Tibial nerve (tissue), 4 donors: ENCODE data around the gene IL3.

Source experiments
- EP300 ChIP-seq, 2 donors: sonication (generic); formaldehyde crosslinking; IDR thresholded peaks; one replicate each; pipeline ENCODE4 v1.6.1; 2017; ENCODE audit warnings: antibody characterized with exemption in 2 of 2, mild to moderate bottlenecking in 1 of 2
- POLR2A ChIP-seq, 2 donors: fragments of 450-650 bp; IDR thresholded peaks; one replicate each; pipeline ENCODE4 v1.6.1; 2017; ENCODE audit warnings: antibody characterized with exemption in 2 of 2, mild to moderate bottlenecking in 2 of 2, moderate library complexity in 2 of 2
- TF ChIP-seq, protein P1 (sequence below), 5 experiments: fragments of 200-600 bp in 3 of 5; fragments of 450-650 bp in 2 of 5; sonication (generic) in 3 of 5; IDR thresholded peaks; one replicate each; pipeline ENCODE4 v1.5.1; 2016 to 2019; ENCODE audit warnings: antibody characterized with exemption in 5 of 5, mild to moderate bottlenecking in 3 of 5, moderate library complexity in 2 of 5

- TF ChIP-seq, protein P1, sequence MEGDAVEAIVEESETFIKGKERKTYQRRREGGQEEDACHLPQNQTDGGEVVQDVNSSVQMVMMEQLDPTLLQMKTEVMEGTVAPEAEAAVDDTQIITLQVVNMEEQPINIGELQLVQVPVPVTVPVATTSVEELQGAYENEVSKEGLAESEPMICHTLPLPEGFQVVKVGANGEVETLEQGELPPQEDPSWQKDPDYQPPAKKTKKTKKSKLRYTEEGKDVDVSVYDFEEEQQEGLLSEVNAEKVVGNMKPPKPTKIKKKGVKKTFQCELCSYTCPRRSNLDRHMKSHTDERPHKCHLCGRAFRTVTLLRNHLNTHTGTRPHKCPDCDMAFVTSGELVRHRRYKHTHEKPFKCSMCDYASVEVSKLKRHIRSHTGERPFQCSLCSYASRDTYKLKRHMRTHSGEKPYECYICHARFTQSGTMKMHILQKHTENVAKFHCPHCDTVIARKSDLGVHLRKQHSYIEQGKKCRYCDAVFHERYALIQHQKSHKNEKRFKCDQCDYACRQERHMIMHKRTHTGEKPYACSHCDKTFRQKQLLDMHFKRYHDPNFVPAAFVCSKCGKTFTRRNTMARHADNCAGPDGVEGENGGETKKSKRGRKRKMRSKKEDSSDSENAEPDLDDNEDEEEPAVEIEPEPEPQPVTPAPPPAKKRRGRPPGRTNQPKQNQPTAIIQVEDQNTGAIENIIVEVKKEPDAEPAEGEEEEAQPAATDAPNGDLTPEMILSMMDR (IDR thresholded peaks at IDR 0.05): no peak
- TF ChIP-seq POLR2A (IDR thresholded peaks at IDR 0.05) (no peak), EP300 (IDR thresholded peaks at IDR 0.05) (no peak)
These were observed 22.7 kb downstream of the IL3 start for GRCh38 chr5:132083071-132083678.
